Activated B cell treated with CpG ODN at 0.5 μM for 24 hours (primary cell): ENCODE data around the gene HACD4. TPM values are rescaled to one million over a fixed set of nuclear protein-coding genes. Genes with fewer than 3 reads are reported as not detected.
A peak's percentile ranks its signal among the peaks of the same experiment; 100 is the strongest.

Experiments
- ATAC-seq: fragments of 200-7000 bp; cut with Tn5 transposase; one replicate; pipeline ENCODE4 v1.10.0; 2021; ENCODE audit warnings: low read depth, mild to moderate bottlenecking, moderate library complexity
- CTCF ChIA-PET: fragments of 350-600 bp; sonication (Branson Sonifier 250); formaldehyde crosslinking; loops from one replicate; lab custom pipeline; 2021; ENCODE audit warnings: antibody characterized with exemption; lab: Charles Lee
- POLR2A ChIA-PET: fragments of 350-600 bp; sonication (Branson Sonifier 250); formaldehyde crosslinking; loops from one replicate; lab custom pipeline; 2021; ENCODE audit warnings: antibody characterized with exemption; lab: Charles Lee
- DNase-seq: peaks from one replicate; pipeline ENCODE4 v3.0.0; 2022
- H3K27ac Mint-ChIP-seq: one replicate; pipeline ENCODE4 v1.8.0; 2020; ENCODE audit warnings: mixed read lengths
- H3K27me3 Mint-ChIP-seq: one replicate; pipeline ENCODE4 v1.8.0; 2021; ENCODE audit warnings: mixed read lengths
- H3K36me3 Mint-ChIP-seq: one replicate; pipeline ENCODE4 v1.8.0; 2021; ENCODE audit warnings: low read depth, mixed read lengths
- H3K4me1 Mint-ChIP-seq: one replicate; pipeline ENCODE4 v1.8.0; 2021; ENCODE audit warnings: mixed read lengths
- H3K4me3 Mint-ChIP-seq: one replicate; pipeline ENCODE4 v1.8.0; 2020; ENCODE audit warnings: mild to moderate bottlenecking, mixed read lengths
- H3K9me3 Mint-ChIP-seq: one replicate; pipeline ENCODE4 v1.8.0; 2020; ENCODE audit warnings: mixed read lengths
- intact Hi-C: fragments of 100-400 bp; cut with micrococcal nuclease; formaldehyde crosslinking; loops from one replicate; pipeline ENCODE4 v1.15.1; 2024
- total RNA-seq: library from RNA; stranded (reverse); gene quantifications from 2 replicates; pipeline ENCODE4 v1.2.3, GENCODE V29; 2022
- TF ChIP-seq, protein P1 (sequence below): fragments of 200-600 bp; IDR thresholded peaks from one replicate; pipeline ENCODE4 v1.8.0; 2022; ENCODE audit warnings: antibody characterized with exemption, mild to moderate bottlenecking

HACD4 gene
- total RNA-seq, 1 donor from 2014 or later, result 4.1 TPM

DNA sequence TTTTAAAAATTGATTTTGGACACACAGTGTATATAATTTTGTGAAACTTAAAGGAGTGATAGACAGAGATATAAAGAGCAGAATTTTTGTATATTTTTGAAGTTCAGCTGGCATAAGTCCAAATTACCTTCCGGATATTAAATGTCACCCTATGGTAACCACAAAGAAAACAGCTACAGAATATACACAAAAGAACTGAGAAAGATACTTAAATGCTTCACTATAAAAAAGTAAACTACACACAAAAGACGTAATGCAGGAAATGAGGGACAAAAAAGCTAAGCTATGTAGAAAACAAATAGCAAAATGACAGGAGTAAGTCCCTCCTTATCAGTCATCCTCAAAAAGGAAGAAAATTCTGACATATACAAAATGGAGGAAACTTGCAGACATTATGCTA is 29.4 kb downstream of the HACD4 start:
- Mint-ChIP-seq H3K4me1 (peaks cover 10% of the 10 kb centered on the region), H3K27ac (no peak overlapping the region), H3K4me3 (no peak overlapping the region), H3K9me3 (peaks cover 7% of the 10 kb centered on the region), H3K36me3 (peaks cover 62% of the 10 kb centered on the region), H3K27me3 (no peaks in the 10 kb centered on the region)
- intact Hi-C loops, result no loop called here
- DNase-seq (no peak), ATAC-seq (no peak)
- ChIA-PET POLR2A (interaction anchor here (0.6 kb wide), 1 partner anchor 10 kb away, joined by 4 read pairs; no protein-coding TSS in a partner anchor), CTCF (no interaction called here)
- TF ChIP-seq, protein P1, sequence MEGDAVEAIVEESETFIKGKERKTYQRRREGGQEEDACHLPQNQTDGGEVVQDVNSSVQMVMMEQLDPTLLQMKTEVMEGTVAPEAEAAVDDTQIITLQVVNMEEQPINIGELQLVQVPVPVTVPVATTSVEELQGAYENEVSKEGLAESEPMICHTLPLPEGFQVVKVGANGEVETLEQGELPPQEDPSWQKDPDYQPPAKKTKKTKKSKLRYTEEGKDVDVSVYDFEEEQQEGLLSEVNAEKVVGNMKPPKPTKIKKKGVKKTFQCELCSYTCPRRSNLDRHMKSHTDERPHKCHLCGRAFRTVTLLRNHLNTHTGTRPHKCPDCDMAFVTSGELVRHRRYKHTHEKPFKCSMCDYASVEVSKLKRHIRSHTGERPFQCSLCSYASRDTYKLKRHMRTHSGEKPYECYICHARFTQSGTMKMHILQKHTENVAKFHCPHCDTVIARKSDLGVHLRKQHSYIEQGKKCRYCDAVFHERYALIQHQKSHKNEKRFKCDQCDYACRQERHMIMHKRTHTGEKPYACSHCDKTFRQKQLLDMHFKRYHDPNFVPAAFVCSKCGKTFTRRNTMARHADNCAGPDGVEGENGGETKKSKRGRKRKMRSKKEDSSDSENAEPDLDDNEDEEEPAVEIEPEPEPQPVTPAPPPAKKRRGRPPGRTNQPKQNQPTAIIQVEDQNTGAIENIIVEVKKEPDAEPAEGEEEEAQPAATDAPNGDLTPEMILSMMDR, result no peak

DNA sequence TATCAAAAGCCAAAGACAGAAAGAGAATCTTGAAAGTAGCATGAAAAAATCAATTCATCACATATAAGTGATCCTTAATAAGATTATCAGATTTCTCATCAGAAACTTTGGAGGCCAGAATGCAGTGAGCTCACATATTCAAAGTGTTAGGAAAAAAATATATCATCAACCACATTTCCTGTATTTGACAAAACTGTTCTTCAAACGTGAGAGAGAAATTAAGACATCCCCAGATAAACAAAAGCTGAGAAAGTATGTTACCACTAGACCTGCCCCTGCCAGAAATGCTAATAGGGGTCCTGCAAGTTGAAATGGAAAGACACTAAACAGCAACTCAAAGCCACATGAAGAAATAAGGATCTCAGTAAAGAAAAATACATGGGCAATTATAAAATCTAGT is 29.9 kb downstream of the HACD4 start:
- TF ChIP-seq, protein P1, result no peak
- Mint-ChIP-seq H3K9me3 (peaks cover 7% of the 10 kb centered on the region), H3K27me3 (no peaks in the 10 kb centered on the region), H3K36me3 (peaks cover 57% of the 10 kb centered on the region), H3K4me3 (no peak overlapping the region), H3K4me1 (peaks cover 15% of the 10 kb centered on the region), H3K27ac (no peak overlapping the region)
- no peak for ATAC-seq
- intact Hi-C loops, result no loop called here
- ChIA-PET CTCF (no interaction called here), POLR2A (no interaction called here)
- DNase-seq, result no peak

DNA sequence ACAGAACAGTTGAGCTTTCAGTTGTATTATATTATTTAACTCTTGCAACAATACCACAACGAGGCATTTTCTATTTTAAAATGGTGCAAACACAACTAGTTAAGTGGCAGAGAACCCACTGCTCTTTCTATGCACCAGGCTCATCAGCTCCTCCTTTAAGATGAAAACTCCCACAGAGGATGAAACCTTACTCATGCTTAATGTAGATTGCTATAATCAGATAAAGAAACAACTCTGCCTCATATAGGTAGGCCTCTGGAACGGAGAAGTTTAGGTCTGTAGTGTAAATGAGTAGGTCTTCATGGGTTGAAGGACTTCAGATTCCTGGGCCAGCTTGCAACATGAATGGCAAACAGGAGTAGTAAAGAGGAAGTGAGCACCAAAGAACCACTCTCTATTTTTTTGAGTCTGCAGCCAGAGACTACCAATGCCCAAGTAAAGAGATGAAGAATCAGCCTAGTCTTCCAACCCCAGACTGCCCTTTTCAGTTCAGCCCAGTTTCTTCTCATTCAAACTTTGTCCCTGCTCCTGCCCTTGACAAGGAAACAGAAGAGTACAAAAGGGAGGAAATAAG is 33.9 kb downstream of the HACD4 start:
- H3K9me3 Mint-ChIP-seq, result peaks cover 7% of the 10 kb centered on the region
- peaks cover 32% of the 10 kb centered on the region for H3K4me1 Mint-ChIP-seq
- no peak overlapping the region for H3K27ac Mint-ChIP-seq
- TF ChIP-seq, protein P1, result no peak
- DNase-seq (no peak), ATAC-seq (peak; percentile 31)
- intact Hi-C loops, result no loop called here
- H3K36me3 Mint-ChIP-seq, result peaks cover 47% of the 10 kb centered on the region
- no peaks in the 10 kb centered on the region for H3K27me3 Mint-ChIP-seq
- no peak overlapping the region for H3K4me3 Mint-ChIP-seq
- ChIA-PET CTCF (interaction anchor here (0.6 kb wide), 1 partner anchor 153 kb away, joined by 3 read pairs; no protein-coding TSS in a partner anchor), POLR2A (interaction anchor here (0.5 kb wide), 1 partner anchor 918 kb away, joined by 10 read pairs; no protein-coding TSS in a partner anchor)

DNA sequence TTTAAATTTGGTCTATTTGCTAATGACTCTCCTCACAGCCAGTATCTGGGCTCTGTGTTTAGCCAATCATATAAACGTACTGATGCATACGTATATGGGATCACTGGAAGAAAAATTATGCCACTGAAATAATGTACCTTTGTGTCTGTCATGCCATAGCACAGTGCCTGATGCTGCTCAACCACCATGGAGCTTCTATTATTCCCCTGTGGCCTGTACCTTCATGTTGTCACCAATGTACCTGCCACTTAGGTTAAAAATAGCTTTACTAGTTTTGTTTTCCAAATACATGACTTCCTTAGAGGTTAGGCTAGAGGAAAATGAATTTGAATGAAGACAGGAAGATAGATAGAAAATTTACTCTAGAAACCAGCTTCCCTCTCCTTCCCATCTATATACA is 34.6 kb downstream of the HACD4 start:
- Mint-ChIP-seq H3K36me3 (peaks cover 39% of the 10 kb centered on the region), H3K9me3 (peaks cover 7% of the 10 kb centered on the region), H3K4me3 (no peak overlapping the region), H3K4me1 (peaks cover 32% of the 10 kb centered on the region), H3K27ac (no peak overlapping the region), H3K27me3 (no peaks in the 10 kb centered on the region)
- no peak for ATAC-seq
- DNase-seq, result no peak
- intact Hi-C loops, result no loop called here
- TF ChIP-seq, protein P1, result no peak
- ChIA-PET POLR2A (no interaction called here), CTCF (no interaction called here)

DNA sequence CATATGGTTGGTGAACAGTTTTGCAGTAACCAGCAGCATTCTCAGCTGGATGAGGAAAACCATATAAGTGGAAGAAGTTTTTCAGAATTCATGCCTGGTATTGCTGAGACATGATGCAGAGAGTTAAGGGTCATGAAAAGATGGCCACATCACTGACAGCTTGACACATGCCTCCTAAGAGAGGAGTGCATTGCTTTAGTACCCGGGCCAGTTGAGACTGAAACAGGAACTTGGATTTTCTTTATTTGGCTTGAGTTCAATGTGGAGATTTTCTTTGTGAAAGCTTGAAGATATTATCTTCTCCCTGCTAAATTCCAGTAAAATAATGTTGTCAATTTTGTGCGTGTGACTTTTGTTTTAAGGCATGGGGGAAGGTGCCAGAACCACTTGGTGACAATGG is 35.8 kb downstream of the HACD4 start:
- no peaks in the 10 kb centered on the region for H3K9me3 Mint-ChIP-seq
- no peaks in the 10 kb centered on the region for H3K27me3 Mint-ChIP-seq
- POLR2A ChIA-PET, result no interaction called here
- H3K4me1 Mint-ChIP-seq, result peaks cover 32% of the 10 kb centered on the region
- H3K36me3 Mint-ChIP-seq, result peaks cover 31% of the 10 kb centered on the region
- intact Hi-C loops, result no loop called here
- H3K4me3 Mint-ChIP-seq, result no peak overlapping the region
- CTCF ChIA-PET, result interaction anchor here (0.8 kb wide), 1 partner anchor 713 kb away, joined by 3 read pairs; no protein-coding TSS in a partner anchor
- ATAC-seq (no peak), DNase-seq (no peak)
- TF ChIP-seq, protein P1, result no peak
- H3K27ac Mint-ChIP-seq, result no peak overlapping the region
